Activated naive CD8-positive, alpha-beta T cell treated with anti-CD3 and anti-CD28 coated beads, Interleukin-2, amount 10 ng/mL, durations not matched to agents 7 days and 5 days (primary cell): ENCODE measurements around the gene KRTAP25-1. TPM values are rescaled to one million over a fixed set of nuclear protein-coding genes. Genes with fewer than 3 reads are reported as not detected.

Experiments used
- total RNA-seq, 2 experiments: library from RNA; stranded (reverse); gene quantifications; one replicate each; pipeline ENCODE4 v1.2.3, GENCODE V29; 2021

KRTAP25-1 gene
- total RNA-seq, 2 experiments from 2014 or later = not detected

Other genes with a start within 250 kb of the KRTAP25-1 start
- gene CLDN17, start 122.7 kb downstream of the KRTAP25-1 start, total RNA-seq = not detected
- not detected for gene CLDN8, start 73.4 kb downstream of the KRTAP25-1 start, total RNA-seq
- not detected for gene KRTAP24-1, start 6.6 kb downstream of the KRTAP25-1 start, total RNA-seq
- gene KRTAP26-1, start 30.8 kb upstream of the KRTAP25-1 start, total RNA-seq = not detected
- not detected for gene KRTAP27-1, start 48.2 kb upstream of the KRTAP25-1 start, total RNA-seq
- gene KRTAP23-1, start 59.1 kb upstream of the KRTAP25-1 start, total RNA-seq = not detected
- not detected for gene KRTAP13-2, start 82.8 kb upstream of the KRTAP25-1 start, total RNA-seq
- gene KRTAP13-1, start 106.5 kb upstream of the KRTAP25-1 start, total RNA-seq = not detected
- gene KRTAP13-3, start 136.4 kb upstream of the KRTAP25-1 start, total RNA-seq = not detected
- not detected for gene KRTAP13-4, start 140.7 kb upstream of the KRTAP25-1 start, total RNA-seq
- not detected for gene KRTAP15-1, start 150.8 kb upstream of the KRTAP25-1 start, total RNA-seq
- gene KRTAP19-1, start 190.9 kb upstream of the KRTAP25-1 start, total RNA-seq = not detected
- gene KRTAP19-2, start 197.9 kb upstream of the KRTAP25-1 start, total RNA-seq = not detected
- gene KRTAP19-3, start 202.5 kb upstream of the KRTAP25-1 start, total RNA-seq = not detected
- gene KRTAP19-4, start 207.7 kb upstream of the KRTAP25-1 start, total RNA-seq = not detected
- gene KRTAP19-5, start 212.6 kb upstream of the KRTAP25-1 start, total RNA-seq = not detected